Stimulated activated CD8-positive, alpha-beta memory T cell treated with anti-CD3 and anti-CD28 coated beads, Interleukin-7, amount 100 ng/mL, for 4 hours (primary cell): ENCODE results near the gene SUGP2.

ENCODE experiments used
- DNase-seq, 2 donors: peaks; one replicate each; pipeline ENCODE4 v3.0.0-alpha.2; 2020; ENCODE audit warnings: low read depth in 2 of 2

SUGP2 gene

GRCh38 chr19:18991468-18991867 is 41.8 kb downstream of the SUGP2 start:
- no peak for DNase-seq

- no peak for DNase-seq
These were observed 42.3 kb downstream of the SUGP2 start for GRCh38 chr19:18991006-18991405.

- no peak for DNase-seq
These were observed 43.1 kb downstream of the SUGP2 start for GRCh38 chr19:18990128-18990708.

- DNase-seq, result no peak
These were observed 44.0 kb downstream of the SUGP2 start for GRCh38 chr19:18989316-18989715.

- DNase-seq, result no peak
These were observed 45.9 kb downstream of the SUGP2 start for GRCh38 chr19:18987456-18987855.

GRCh38 chr19:18985257-18985656 is 48.1 kb downstream of the SUGP2 start:
- no peak for DNase-seq

GRCh38 chr19:18984251-18984650 is 49.1 kb downstream of the SUGP2 start:
- DNase-seq, result no peak

- DNase-seq, result no peak
These were observed 50.6 kb downstream of the SUGP2 start for GRCh38 chr19:18982669-18983068.

- DNase-seq, result no peak
These were observed 52.8 kb downstream of the SUGP2 start for GRCh38 chr19:18980432-18981020.

GRCh38 chr19:18978616-18979015 is 54.7 kb downstream of the SUGP2 start:
- DNase-seq, result no peak

GRCh38 chr19:18975869-18976268 is 57.4 kb downstream of the SUGP2 start:
- no peak for DNase-seq

- no peak for DNase-seq
These were observed 58.3 kb downstream of the SUGP2 start for GRCh38 chr19:18975011-18975410.

GRCh38 chr19:18972851-18973250 is 60.5 kb downstream of the SUGP2 start:
- no peak for DNase-seq

- DNase-seq, result no peak
These were observed 61.0 kb downstream of the SUGP2 start for GRCh38 chr19:18972301-18972811.

- no peak for DNase-seq
These were observed 63.2 kb downstream of the SUGP2 start for GRCh38 chr19:18969931-18970659.

GRCh38 chr19:18967358-18968146 is 65.8 kb downstream of the SUGP2 start:
- no peak for DNase-seq

GRCh38 chr19:18966307-18966706 is 67.0 kb downstream of the SUGP2 start:
- no peak for DNase-seq

GRCh38 chr19:18964121-18964520 is 69.2 kb downstream of the SUGP2 start:
- DNase-seq, result no peak

GRCh38 chr19:18961767-18962620 is 71.3 kb downstream of the SUGP2 start:
- DNase-seq, result no peak

- no peak for DNase-seq
These were observed 72.9 kb downstream of the SUGP2 start for GRCh38 chr19:18960370-18960769.

GRCh38 chr19:18955042-18955441 is 78.3 kb downstream of the SUGP2 start:
- no peak for DNase-seq
